ENCODE data around the gene OR10H4.
"Not testable (repeated sequence)": the region's sequence is repeated elsewhere in the genome, so short reads cannot be mapped to it uniquely, and the experiment has no call there.

Gene OR10H4

DNA sequence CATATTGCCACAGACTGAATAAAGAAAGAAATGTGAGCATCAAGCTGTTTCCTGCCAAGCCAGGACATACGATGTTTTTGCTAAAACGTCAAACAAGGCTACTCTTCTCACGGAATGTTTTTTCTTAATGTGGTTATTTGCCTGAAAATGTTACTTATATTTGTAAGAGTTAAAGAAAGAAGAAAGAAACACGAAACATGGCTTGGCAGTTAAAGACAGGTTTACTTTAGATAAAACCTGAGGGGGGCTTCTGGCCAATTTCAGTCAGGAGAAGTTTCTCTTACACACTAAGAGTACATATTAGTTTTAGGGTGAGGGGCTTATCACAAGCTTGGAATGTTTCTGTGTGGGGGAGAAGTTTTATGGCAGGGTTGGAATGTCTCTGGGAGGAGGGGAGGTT, 4.4 kb upstream of the OR10H4 start:
- no peak for DNase-seq (ENCODE audit: low read depth)

DNA sequence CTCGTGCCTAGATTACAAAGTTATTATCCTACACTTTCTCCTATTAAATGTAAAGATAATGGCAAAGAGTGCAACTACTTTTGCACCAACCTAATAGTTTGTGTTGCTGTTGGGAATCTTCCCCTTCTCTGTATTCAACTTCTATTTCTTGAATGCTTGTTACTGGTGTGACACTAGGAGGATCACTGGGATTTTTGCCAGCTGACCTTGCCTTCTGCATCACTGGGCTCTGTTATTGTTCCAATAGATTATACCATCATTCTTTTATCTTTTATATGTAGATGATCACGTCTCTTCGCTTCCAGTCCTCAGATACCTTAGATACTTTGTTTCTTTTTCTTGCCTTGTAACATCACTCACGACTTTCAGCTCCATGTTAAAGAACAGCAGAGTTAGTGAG, 3.5 kb upstream of the OR10H4 start:
- no peak for DNase-seq (ENCODE audit: low read depth)

DNA sequence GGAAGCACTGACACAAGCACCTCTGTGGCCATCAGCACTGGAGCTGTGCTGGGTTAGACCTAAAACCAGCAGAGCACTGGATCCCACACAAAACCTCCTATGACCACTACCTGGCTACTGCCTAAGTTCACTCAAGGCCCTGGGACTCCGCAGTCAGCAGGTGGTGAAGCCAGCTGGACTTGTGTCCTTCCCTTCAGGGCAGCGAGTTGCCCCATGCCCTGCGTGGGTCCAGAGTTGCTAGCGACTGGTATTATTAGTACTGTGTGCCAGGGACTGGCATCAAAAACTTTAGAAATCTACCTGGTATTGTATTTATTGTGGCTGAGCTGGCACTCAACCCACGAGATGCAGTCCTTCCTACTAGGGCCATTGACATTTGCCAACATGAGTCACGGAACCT, 6.0 kb downstream of the OR10H4 start:
- no peak for DNase-seq (ENCODE audit: low read depth)

- DNase-seq (ENCODE audit: low read depth): no peak
Observed at GRCh38 chr19:15962319-15962718, 13.5 kb downstream of the OR10H4 start.

DNA sequence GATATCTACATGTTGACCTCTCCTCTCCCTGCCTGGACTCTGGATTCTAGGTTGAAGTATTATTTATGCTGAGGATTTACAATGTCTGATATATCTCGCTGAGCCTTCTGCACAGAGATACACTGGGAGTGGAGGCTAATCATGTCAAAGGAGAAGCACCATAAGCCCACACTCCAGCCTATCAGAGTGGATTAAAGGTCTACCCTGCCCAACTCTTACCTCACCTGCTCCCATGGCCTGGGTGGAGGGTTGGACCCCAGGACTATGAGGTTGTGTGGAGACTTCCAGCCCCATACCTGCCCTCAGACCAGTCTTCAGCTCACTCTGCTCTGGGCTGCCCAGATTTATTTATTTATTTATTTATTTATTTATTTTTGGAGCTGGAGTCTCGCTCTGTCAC, 15.4 kb downstream of the OR10H4 start:
- DNase-seq (ENCODE audit: low read depth): no peak

- no peak for DNase-seq (ENCODE audit: low read depth)
Observed at GRCh38 chr19:15971224-15971780, 22.5 kb downstream of the OR10H4 start.

DNA sequence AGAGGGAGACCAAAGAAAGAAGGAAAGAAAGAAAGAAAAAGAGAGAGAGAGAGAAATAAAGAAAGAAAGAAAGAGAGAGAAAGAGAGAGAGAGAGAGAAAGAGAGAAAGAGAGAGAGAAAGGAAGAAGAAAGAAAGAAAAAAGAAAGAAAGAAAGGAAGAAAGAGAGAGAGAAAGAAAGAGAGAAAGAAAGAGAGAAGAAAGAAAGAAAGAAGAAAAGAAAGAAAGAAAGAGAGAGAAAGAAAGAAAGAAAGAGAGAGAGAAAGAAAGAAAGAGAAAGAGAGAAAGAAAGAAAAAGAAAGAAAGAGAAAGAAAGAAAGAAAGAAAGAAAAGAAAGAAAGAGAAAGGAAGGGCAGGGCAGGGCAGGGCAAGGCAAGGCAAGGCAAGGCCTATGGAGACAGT, 23.2 kb downstream of the OR10H4 start:
- DNase-seq (ENCODE audit: low read depth): not testable (repeated sequence)

DNA sequence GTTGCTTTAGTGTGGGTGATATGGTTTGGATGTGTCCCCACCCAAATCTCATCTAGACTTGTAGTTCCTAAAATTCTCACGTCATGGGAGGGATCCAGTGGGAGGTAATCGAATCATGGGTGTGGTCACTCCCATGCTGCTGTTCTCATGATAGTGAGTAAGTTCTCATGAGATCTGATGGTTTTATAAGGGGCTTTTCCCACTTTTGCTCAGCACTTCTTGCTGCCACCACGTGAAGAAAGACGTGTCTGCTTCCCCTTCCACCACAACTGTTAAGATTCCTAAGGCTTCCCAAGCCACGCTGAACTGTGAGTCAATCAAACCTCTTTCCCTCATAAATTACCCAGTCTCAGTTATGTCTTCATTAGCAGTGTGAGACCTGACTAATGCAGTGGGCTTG, 26.0 kb downstream of the OR10H4 start:
- DNase-seq (ENCODE audit: low read depth): no peak

DNA sequence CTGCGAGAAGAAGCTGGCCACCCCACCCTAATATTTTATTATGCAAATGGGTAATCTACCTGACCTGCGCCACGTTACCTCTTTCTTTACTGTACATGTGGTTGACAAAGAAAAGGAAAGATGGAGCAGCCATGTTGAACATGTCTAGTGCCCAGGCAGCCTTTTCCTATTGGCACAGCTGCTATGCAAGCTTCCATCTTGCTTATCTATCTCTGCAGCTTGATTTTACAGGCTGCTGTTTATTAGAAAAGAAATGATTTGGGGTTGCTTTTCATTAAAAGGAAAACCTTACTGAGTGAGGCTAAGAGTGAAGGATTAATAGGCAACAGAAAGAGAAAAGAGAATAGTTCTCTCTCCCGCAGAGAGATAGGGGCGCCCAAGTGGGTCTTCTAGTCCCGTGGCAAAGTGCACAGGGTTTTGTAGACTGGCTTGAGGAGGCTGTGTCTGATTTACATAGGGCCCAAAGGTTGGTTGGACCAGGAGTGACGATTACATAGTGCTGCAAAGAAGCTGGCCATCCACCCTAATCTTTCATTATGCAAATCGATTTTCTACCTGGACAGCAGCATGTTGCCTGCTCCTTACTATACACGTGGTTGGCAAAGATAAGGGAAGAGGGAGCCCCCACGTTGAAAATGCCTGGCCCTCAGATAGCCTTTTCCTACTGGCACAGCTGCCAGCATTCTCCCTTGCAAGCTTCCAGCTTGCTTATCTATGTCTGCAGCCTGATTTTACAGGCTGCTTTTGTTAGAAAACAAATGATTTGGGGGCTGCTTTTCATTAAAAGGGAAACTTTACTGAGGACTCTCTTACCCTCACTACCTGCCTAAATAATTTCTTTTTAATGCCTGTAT, 28.3 kb downstream of the OR10H4 start:
- no peak for DNase-seq (ENCODE audit: low read depth)

- no peak for DNase-seq (ENCODE audit: low read depth)
Observed at GRCh38 chr19:15977690-15978089, 28.9 kb downstream of the OR10H4 start.

DNA sequence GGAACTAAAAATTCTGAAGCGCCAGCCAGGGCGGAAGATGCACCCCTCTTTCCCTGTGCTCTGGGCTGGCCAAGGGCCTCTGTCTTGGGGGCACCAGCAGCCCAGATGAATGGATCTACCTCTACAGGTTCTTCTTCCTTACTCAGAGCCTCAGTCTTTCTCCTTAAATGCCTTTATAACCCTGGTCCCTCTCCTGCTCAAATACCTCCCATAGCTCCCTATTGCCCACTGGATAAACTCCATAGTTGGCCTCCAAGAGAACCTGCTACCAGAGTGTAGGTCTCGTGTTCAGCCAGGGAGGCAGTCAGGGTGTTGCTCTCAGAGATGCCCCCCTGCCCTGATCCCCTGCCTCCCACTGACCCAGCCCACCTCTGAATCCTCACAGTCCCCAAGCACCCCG, 30.5 kb downstream of the OR10H4 start:
- DNase-seq (ENCODE audit: low read depth): no peak

DNA sequence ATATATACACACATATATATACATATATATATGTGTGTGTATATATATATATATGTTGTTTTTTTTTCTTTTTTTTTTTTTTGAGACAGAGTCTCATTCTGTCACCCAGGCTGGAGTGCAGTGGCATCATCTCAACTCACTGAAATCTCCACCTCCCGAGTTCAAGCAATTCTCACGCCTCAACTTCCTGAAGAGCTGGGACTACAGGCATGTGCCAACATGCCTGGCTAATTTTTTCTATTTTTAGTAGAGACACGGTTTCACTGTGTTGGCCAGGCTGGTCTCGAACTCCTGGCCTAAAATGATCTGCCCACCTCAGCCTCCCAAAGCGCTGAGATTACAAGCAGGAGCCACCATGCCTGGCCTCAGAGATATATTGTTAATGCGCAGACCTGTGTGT, 37.0 kb downstream of the OR10H4 start:
- DNase-seq (ENCODE audit: low read depth): not testable (repeated sequence)

- DNase-seq (ENCODE audit: low read depth): no peak
Observed at GRCh38 chr19:15986701-15987100, 37.9 kb downstream of the OR10H4 start.

- DNase-seq (ENCODE audit: low read depth): no peak
Observed at GRCh38 chr19:15989889-15990288, 41.1 kb downstream of the OR10H4 start.

DNA sequence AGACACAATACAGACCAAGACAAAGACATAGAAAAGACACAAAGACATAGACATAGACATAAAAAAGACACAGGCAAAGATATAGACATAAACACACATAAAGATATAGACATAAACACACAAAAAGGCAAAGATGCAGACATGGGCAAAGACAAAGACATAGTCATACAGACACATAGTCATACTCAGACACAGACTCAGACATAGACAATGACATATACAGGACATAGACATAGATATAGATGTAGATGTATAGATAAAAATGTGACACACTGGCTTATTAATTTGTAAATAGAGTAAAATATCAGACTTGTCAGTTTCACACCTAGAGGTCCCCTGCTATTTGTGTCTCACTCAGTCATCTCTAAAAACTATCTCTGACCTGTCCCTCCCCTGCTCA, 42.8 kb downstream of the OR10H4 start:
- DNase-seq (ENCODE audit: low read depth): no peak

DNA sequence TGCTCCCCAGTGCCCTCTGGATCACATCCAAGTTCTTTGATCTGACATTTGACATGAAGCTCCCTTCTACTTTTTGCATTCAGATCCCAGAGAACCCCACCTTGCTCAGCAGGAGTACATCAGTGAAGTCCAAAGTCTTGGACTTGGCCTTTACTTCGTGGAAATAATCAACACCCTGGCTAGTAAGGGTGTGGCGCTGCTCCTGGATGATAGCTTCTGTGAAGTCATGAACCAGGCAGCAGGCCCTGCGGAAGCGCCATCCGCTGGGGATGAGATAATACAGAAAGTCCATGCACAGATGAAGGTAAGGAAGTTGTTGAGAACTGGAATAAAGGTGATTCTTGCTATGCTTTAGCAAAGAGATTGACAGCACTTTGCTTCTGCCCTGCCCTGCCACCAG, 43.2 kb downstream of the OR10H4 start:
- DNase-seq (ENCODE audit: low read depth): no peak

DNA sequence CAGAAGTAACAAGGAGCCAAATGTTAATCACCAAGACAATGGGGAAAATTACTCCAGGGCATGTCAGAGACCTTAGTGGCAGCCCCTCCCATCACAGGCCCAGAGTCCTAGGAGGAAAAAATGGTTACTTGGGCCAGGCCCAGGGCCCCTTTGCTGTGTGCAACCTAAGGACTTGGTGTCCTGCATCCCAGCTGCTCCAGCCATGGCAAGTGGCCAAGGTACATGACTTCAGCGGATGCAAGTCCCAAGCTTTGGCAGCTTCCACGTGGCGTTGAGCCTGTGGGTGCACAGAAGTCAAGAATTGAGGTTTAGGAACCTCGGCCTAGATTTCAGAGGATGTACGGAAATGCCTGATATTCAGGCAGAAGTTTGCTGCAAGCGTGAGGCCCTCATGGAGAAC, 46.7 kb downstream of the OR10H4 start:
- DNase-seq (ENCODE audit: low read depth): no peak

DNA sequence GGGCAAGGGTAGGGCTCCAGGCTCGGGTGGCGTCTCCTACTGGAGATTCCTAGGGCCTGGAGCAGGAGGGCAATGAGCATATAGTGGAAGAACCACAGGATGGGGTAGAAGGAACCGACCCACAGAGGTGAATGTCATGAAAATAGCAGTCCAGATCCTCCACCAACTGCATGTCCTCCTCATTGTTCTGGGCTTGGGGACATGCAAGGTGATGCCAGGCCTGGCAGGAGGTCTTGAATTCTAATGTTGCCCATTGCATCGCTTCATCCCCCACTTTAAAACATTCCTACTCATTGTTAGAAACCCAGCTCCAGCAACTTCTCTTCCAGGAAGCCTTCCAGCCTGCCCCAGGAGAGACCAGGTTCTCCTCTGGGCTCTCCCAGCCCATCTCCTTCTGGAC, 49.4 kb downstream of the OR10H4 start:
- no peak for DNase-seq (ENCODE audit: low read depth)

Data from activated T-cell treated with anti-CD3 and anti-CD28 coated beads for 1 hour (primary cell).